Upper lobe of left lung (tissue), 4 donors: ENCODE results near the gene FGF3.

ENCODE experiments used
- POLR2A ChIP-seq, 4 donors: fragments of 450-650 bp; IDR thresholded peaks; one replicate each; pipeline ENCODE4 v1.5.1; 2016 to 2017; ENCODE audit warnings: antibody characterized with exemption in 4 of 4, mild to moderate bottlenecking in 2 of 4
- TF ChIP-seq, protein P1 (sequence below), 6 experiments: fragments of 450-650 bp in 4 of 6; fragments of 200-600 bp in 2 of 6; sonication (generic) in 2 of 6; IDR thresholded peaks; one replicate each; pipeline ENCODE4 v1.5.1; 2016 to 2019; ENCODE audit warnings: antibody characterized with exemption in 6 of 6

DNA sequence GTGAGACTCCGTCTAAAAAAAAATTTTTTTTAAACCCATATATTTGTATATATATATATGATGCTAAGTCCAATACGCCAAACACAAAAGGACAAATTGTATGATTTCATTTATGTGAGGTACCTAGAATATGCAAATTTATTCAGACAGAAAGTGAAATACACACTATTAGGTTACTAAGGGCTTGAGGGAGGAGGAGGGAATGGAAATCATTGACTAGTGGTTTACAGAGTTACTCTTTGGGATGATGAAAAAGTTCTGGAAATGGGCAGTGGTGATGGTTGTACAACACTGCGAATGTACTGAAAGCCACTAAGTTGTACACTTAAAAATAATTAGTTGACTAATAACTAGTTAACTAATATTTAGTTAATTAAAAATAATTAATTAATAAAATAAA lies 36.2 kb upstream of the FGF3 start:
- TF ChIP-seq, protein P1, sequence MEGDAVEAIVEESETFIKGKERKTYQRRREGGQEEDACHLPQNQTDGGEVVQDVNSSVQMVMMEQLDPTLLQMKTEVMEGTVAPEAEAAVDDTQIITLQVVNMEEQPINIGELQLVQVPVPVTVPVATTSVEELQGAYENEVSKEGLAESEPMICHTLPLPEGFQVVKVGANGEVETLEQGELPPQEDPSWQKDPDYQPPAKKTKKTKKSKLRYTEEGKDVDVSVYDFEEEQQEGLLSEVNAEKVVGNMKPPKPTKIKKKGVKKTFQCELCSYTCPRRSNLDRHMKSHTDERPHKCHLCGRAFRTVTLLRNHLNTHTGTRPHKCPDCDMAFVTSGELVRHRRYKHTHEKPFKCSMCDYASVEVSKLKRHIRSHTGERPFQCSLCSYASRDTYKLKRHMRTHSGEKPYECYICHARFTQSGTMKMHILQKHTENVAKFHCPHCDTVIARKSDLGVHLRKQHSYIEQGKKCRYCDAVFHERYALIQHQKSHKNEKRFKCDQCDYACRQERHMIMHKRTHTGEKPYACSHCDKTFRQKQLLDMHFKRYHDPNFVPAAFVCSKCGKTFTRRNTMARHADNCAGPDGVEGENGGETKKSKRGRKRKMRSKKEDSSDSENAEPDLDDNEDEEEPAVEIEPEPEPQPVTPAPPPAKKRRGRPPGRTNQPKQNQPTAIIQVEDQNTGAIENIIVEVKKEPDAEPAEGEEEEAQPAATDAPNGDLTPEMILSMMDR (IDR thresholded peaks at IDR 0.05) = no peak
- no peak for TF ChIP-seq POLR2A (IDR thresholded peaks at IDR 0.05)
